Tibial nerve (tissue), 4 donors: ENCODE measurements around the gene CR1L. TPM values are rescaled to one million over a fixed set of nuclear protein-coding genes. Genes with fewer than 3 reads are reported as not detected.
"Not testable (repeated sequence)": the region's sequence is repeated elsewhere in the genome, so short reads cannot be mapped to it uniquely, and the experiment has no call there.

Source experiments
- DNase-seq, 2 donors: peaks; one replicate each; pipeline ENCODE4 v3.0.0-alpha.2; 2019; ENCODE audit warnings: low spot score in 2 of 2
- H3K27ac ChIP-seq, 4 donors: fragments of 200-600 bp; sonication (generic) in 3 of 4; one replicate each; pipeline ENCODE4 v1.5.1; 2017 to 2019; ENCODE audit warnings: mild to moderate bottlenecking in 1 of 4
- H3K27me3 ChIP-seq, 2 donors: fragments of 200-600 bp; sonication (generic) in 1 of 2; one replicate each; pipeline versions ENCODE4 v1.5.1 to v1.6.0; 2017 to 2019
- H3K36me3 ChIP-seq, 3 donors: fragments of 200-600 bp; sonication (generic); one replicate each; pipeline ENCODE4 v1.5.1; 2018 to 2019
- H3K4me1 ChIP-seq, 4 donors: fragments of 200-600 bp; sonication (generic) in 3 of 4; one replicate each; pipeline ENCODE4 v1.5.1; 2017 to 2019
- H3K4me3 ChIP-seq, 4 donors: fragments of 200-600 bp; sonication (generic) in 3 of 4; one replicate each; pipeline ENCODE4 v1.5.1; 2017 to 2019; ENCODE audit warnings: mild to moderate bottlenecking in 1 of 4, moderate library complexity in 1 of 4
- H3K9me3 ChIP-seq, 4 donors: fragments of 200-600 bp; sonication (generic) in 3 of 4; one replicate each; pipeline ENCODE4 v1.5.1; 2017 to 2019
- CTCF ChIP-seq, 5 experiments: fragments of 200-600 bp in 3 of 5; fragments of 450-650 bp in 2 of 5; sonication (generic) in 3 of 5; IDR thresholded peaks; one replicate each; pipeline ENCODE4 v1.5.1; 2016 to 2019; ENCODE audit warnings: antibody characterized with exemption in 5 of 5, mild to moderate bottlenecking in 3 of 5, moderate library complexity in 2 of 5
- EP300 ChIP-seq, 2 donors: sonication (generic); formaldehyde crosslinking; IDR thresholded peaks; one replicate each; pipeline ENCODE4 v1.6.1; 2017; ENCODE audit warnings: antibody characterized with exemption in 2 of 2, mild to moderate bottlenecking in 1 of 2
- POLR2A ChIP-seq, 2 donors: fragments of 450-650 bp; IDR thresholded peaks; one replicate each; pipeline ENCODE4 v1.6.1; 2017; ENCODE audit warnings: antibody characterized with exemption in 2 of 2, mild to moderate bottlenecking in 2 of 2, moderate library complexity in 2 of 2
- WGBS, 2 donors: methylation state at CpG; one replicate each; pipeline ENCODE4 v1.1.5; 2018; 5-methylcytosine and 5-hydroxymethylcytosine counted together
- total RNA-seq, 4 donors: library from RNA; depleted of rRNA; stranded (reverse); fragments of >200 nt; gene quantifications; one replicate each; pipeline ENCODE4 v1.1.0, GENCODE V29; 2016

CR1L gene
- total RNA-seq, 4 donors from 2014 or later, result 1.0 TPM; not detected in 3

DNA sequence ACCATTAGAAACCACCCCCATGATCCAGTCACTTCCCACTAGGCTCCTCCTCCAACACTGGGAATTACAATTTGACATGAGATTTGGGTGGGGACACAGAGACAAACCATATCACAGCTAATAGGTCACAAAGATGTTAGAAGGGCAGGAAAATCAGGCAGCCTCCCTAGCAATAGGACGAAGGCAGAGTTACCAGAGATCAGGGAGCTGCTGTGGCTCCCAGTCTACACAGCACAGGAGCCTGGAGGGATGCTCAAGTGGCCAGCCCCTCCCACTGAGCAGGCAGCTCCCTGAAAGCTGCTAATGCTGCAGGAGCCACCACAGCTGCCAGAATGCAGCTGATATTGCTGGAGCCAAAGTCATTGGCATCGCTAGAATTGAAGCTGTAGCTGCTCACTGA is 51.0 kb downstream of the CR1L start:
- no peak for DNase-seq
- no peaks in the 10 kb centered on the region for H3K4me1 ChIP-seq
- H3K27ac ChIP-seq, result no peak overlapping the region
- no peaks in the 10 kb centered on the region for H3K9me3 ChIP-seq
- no peak for TF ChIP-seq CTCF (IDR thresholded peaks at IDR 0.05)
- TF ChIP-seq POLR2A (IDR thresholded peaks at IDR 0.05), result no peak
- no peak for TF ChIP-seq EP300 (IDR thresholded peaks at IDR 0.05)
- peaks cover 0 to 6% of the 10 kb centered on the region in 2 donors for H3K27me3 ChIP-seq
- WGBS, 2 donors, result 86 to 90% methylated on average over 1 to 2 of the region's 2 CpGs
- H3K4me3 ChIP-seq, result no peak overlapping the region
- no peaks in the 10 kb centered on the region for H3K36me3 ChIP-seq

GRCh38 chr1:207698822-207699483 is 54.0 kb downstream of the CR1L start:
- Histone ChIP-seq H3K27ac (no peak overlapping the region), H3K27me3 (no peaks in the 10 kb centered on the region), H3K4me1 (no peaks in the 10 kb centered on the region), H3K9me3 (no peaks in the 10 kb centered on the region), H3K4me3 (no peak overlapping the region), H3K36me3 (no peaks in the 10 kb centered on the region)
- DNase-seq, result peak; percentile 18 to 53
- TF ChIP-seq CTCF (IDR thresholded peaks at IDR 0.05) (peak in 4 of 5 experiments; percentile 51 to 63 (median 58)), POLR2A (IDR thresholded peaks at IDR 0.05) (no peak)
- WGBS, 2 donors, result 41 to 59% methylated on average over 4 of the region's 4 CpGs

- no peaks in the 10 kb centered on the region for H3K9me3 ChIP-seq
- DNase-seq, result no peak
- H3K27me3 ChIP-seq, result no peaks in the 10 kb centered on the region
- no peaks in the 10 kb centered on the region for H3K36me3 ChIP-seq
- TF ChIP-seq EP300 (IDR thresholded peaks at IDR 0.05) (no peak), POLR2A (IDR thresholded peaks at IDR 0.05) (no peak), CTCF (IDR thresholded peaks at IDR 0.05) (no peak)
- no peaks in the 10 kb centered on the region for H3K4me1 ChIP-seq
- H3K27ac ChIP-seq, result no peak overlapping the region
- no peak overlapping the region for H3K4me3 ChIP-seq
- 59 to 77% methylated on average over 1 of the region's 1 CpG for whole genome bisulfite sequencing, 2 donors
Measured at GRCh38 chr1:207702317-207702716, 57.4 kb downstream of the CR1L start.

GRCh38 chr1:207703712-207704111 is 58.8 kb downstream of the CR1L start:
- Histone ChIP-seq H3K9me3 (no peaks in the 10 kb centered on the region), H3K36me3 (no peaks in the 10 kb centered on the region), H3K27ac (no peak overlapping the region), H3K4me1 (no peaks in the 10 kb centered on the region), H3K27me3 (no peaks in the 10 kb centered on the region), H3K4me3 (no peak overlapping the region)
- DNase-seq, result no peak
- TF ChIP-seq EP300 (IDR thresholded peaks at IDR 0.05) (no peak), CTCF (IDR thresholded peaks at IDR 0.05) (no peak)
- WGBS, 2 donors, result 88 to 97% methylated on average over 5 of the region's 5 CpGs

- not testable (repeated sequence) for DNase-seq, H3K9me3 ChIP-seq, H3K36me3 ChIP-seq, H3K4me3 ChIP-seq, H3K27ac ChIP-seq, H3K4me1 ChIP-seq, H3K27me3 ChIP-seq
- WGBS, 2 donors, result 59 to 63% methylated on average over 3 of the region's 3 CpGs
Measured at GRCh38 chr1:207708004-207708403, 63.1 kb downstream of the CR1L start.

- H3K36me3 ChIP-seq, result no peaks in the 10 kb centered on the region
- no peaks in the 10 kb centered on the region for H3K27me3 ChIP-seq
- DNase-seq, result no peak
- H3K4me3 ChIP-seq, result no peak overlapping the region
- H3K9me3 ChIP-seq, result no peaks in the 10 kb centered on the region
- no peaks in the 10 kb centered on the region for H3K4me1 ChIP-seq
- H3K27ac ChIP-seq, result no peak overlapping the region
- WGBS, 2 donors, result 66 to 67% methylated on average over 5 of the region's 5 CpGs
- TF ChIP-seq CTCF (IDR thresholded peaks at IDR 0.05) (no peak), EP300 (IDR thresholded peaks at IDR 0.05) (no peak), POLR2A (IDR thresholded peaks at IDR 0.05) (no peak)
Measured at GRCh38 chr1:207711285-207711684, 66.4 kb downstream of the CR1L start.

GRCh38 chr1:207712701-207713100 is 67.8 kb downstream of the CR1L start:
- not testable (repeated sequence) for H3K4me1 ChIP-seq, H3K9me3 ChIP-seq, H3K27me3 ChIP-seq, H3K4me3 ChIP-seq, DNase-seq, H3K36me3 ChIP-seq, H3K27ac ChIP-seq
- WGBS, 2 donors, result 63 to 70% methylated on average over 3 of the region's 3 CpGs
